GM19463 (cell line): ENCODE data around the gene KCNN4.

Source experiments
- ATAC-seq: cut with Tn5 transposase; IDR thresholded peaks from one replicate; pipeline ENCODE4 v1.9.1; 2021; ENCODE audit warnings: mild to moderate bottlenecking, moderate library complexity; ENCODE audit not compliant: unreplicated experiment

The KCNN4 gene

GRCh38 chr19:43721469-43722048 lies 59.2 kb downstream of the KCNN4 start:
- ATAC-seq, result no peak

GRCh38 chr19:43720936-43721335 lies 59.8 kb downstream of the KCNN4 start:
- ATAC-seq, result no peak

GRCh38 chr19:43719918-43720317 lies 60.9 kb downstream of the KCNN4 start:
- ATAC-seq, result no peak

- no peak for ATAC-seq
Observed at GRCh38 chr19:43719378-43719868, 61.4 kb downstream of the KCNN4 start.

- no peak for ATAC-seq
Observed at GRCh38 chr19:43718627-43719377, 62.0 kb downstream of the KCNN4 start.
